Nucleus accumbens (tissue), 56 donors: Measurements from ENCODE around the gene CCDC148.

Experiments
- DNase-seq, 56 donors: peaks; one replicate each; lab custom pipeline; 2025; lab: John Stamatoyannopoulos, UW

The CCDC148 gene

DNA sequence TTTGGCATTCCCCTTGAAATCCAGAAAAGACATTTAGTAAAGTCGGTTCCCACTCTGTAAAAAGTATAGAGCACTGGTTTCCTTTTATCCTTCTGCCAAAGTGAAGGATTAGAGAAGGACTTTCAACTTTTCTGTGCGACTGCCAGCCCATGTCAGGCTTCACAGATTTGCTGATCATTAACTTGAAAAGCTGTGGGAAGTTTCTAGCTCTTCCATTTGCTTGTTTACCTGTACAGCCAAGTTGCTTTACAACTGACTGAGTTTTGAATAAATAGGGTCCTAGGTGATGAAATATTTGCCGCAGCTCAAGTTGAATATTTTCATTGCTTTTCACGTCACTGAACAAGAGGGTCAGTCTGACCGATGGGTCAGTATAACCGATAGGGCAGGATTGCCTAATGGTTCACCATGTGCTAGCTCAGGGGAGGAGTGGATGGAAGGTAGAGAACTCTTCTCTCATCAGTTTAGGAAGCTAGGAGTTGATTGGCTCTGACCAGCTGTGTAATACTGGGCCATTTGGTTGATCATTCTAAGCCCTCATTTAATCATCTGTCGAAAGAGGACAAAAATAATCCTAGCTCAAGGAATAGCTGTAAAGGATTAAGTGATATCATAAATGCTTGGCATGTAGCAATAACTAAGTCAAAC, 324.5 kb downstream of the CCDC148 start:
- DNase-seq = no peak

DNA sequence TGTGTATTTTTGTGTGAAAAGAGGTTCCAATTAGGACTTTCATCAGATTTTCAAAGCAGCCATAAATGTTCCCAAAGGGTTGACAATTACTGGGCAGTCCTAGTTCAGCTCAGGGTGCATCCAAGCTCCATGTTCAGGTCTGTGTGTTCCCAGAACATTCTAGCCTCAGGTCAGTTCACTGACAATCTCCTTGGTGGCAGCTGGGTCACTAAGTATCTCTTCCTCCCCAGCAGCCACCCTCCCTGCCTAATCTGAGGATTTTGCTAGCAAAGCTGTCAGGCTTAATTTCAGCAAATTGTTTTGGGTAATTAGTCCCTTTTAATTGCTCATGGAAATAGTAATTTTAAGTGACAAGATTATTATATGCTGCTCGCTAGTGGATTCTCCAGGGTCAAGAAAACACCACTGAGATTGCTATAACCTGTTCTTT, 325.1 kb downstream of the CCDC148 start:
- no peak for DNase-seq

DNA sequence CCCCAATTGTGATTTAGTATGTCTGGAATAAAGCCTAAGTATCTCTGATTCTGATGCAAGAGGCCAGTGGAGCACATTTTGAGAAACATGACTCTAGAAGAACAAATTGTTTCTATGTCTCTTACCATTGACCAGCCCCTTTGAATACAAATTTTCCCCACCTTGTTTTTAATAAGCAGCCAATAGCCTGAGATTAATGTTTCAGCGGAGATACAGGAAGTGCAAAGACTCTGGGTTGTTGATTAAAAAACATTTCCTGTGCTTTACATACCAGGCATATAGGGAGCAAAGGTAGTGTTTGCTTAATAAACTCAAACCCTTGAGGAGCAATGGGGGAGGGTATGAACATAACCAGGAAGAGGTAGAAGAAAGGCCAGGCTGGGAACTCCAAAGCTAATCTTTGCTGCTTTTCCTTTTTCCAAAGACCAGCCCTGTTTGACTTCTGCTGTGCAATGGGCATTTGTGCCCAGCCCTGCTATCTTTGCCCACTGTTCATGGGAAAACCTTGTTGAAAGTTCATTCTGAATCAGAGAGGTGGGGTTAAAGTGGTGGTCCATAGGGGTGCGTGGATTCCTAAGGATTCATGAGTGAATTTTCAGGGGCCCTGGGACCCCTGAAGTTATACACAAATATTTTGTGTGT, 325.6 kb downstream of the CCDC148 start:
- no peak for DNase-seq

DNA sequence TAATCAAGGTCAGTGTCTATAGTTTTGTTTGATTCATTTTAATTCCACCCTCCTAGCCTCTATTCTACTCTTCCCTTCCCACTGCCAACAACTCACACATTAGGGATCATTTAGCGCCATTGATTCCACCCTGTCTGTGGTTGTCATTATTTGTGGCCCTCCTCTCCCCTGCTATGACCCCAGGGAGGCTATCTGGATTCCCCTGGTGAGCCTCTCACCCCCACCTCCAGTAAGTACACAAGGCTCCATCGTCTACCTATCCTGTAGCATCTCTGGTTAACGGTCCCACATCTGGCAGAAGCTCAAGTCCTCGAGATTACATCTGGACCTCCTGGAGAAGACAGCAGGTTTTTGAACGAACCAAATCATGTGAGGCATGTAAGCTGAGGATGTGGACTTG, 327.5 kb downstream of the CCDC148 start:
- no peak for DNase-seq

DNA sequence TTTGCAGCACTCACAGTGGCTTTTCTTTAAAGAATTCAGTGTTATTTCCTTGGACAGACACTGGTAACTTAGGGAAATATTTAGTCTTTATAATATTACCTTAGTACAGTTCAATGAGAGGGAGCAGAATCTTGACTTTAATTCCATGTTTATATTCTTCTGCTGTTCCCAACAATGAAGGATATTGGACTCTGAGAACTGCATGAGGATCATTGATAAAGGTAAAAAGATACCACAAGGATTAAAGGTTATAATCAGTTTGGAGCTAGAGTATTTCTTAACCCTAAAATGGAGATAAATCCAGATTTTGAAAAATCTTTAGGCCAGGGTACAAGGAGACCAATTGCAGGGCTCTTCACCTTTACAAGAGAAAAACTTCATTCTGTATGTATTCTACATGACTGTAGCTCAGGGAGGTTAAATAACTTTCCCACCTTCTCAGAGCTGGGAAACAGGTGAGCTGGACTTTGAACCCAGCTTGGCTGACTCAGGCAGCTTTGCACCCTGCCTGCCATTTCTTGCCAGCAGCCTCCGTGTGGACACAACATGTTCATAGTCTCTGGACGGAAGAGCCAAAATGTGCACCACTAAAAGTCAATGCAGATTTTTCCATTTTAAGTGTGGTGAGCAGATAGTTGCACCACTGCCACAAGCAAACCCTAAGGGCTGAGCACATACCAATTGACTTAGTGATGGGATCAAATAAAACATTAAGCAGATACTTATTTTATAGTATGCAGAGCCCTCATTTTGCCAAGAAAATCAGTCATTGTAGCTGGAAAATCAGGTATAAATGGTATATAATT, 328.2 kb downstream of the CCDC148 start:
- no peak for DNase-seq

DNA sequence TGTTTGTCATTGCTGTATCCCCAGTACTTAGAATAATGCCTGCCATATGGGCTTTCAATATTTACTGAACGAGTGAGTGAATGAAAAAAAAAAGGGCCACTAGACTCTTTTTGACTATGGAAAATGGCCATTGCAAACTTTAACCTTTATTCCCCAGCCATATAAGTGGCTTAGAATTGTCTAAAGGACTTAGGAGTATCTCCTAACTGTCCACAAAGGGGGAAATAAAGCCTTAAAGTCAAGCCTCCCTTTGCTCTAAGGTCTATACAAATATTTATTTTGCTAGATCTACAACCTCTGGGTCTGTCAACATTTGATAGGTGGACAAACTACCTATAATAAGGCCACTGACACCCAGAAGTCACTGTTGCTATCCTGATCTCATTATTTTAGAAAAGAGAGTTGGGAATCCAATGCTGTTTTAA, 329.2 kb downstream of the CCDC148 start:
- no peak for DNase-seq

DNA sequence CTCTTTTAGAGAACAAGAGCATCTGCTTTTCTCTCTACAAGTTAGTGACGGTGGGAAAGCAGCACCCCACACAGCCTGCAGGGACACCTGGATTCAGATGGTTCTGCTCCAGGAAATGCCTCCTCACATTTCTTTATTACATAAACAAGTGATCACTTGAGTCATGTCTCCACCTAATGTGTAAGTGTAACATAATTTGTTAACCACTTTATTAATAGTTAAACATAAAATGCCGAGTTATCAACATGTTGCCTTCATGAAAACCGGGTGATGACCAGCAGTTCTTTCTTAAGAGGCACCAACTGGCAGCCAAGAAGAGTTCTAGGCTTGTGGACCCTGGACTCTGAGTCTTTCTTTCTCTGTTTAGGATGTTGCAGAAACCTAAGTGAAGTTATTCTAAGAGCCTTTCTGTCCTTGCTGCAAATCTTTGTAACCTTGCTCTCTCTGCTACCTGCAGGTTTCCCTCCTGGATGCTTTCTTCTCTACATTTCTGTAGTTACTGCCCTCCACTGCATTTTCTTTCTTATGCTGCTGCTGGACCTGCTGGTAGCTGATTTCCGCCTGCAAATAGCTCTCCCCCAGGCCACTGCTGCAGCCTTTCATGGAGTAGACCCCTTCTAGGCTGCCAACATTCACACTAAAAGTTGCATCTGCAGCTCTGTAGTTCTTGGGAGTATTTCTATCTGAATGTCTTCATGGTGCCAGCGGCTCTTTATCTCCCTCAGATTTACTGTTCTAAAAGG, 330.6 kb downstream of the CCDC148 start:
- DNase-seq = no peak

DNA sequence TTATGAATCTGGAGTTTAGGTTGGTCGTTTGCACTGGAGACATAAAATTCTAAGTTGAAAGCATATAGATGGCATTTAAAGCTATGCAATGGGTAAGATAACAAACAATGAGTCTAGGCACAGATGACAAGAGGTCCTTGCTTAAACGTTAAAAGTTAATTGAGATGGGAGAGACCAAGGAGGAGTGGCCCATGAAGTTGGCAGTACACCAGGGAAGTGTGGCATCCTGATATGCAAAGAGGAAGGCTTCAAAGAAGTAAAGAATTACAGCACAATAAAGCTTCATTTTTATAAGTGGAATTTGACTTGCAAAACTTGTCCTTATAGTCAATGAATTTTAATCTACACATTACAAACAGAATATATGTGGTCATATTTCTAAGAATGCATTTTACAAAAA, 331.7 kb downstream of the CCDC148 start:
- DNase-seq = no peak
